Peyer's patch (tissue), 4 donors: ENCODE measurements around the gene DBNDD1. TPM values are rescaled to one million over a fixed set of nuclear protein-coding genes. Genes with fewer than 3 reads are reported as not detected.
A peak's percentile ranks its signal among the peaks of the same experiment; 100 is the strongest.

Experiments
- DNase-seq, 3 donors: peaks; one replicate each; pipeline ENCODE4 v3.0.0-alpha.2; 2017 to 2019
- H3K27ac ChIP-seq, 4 donors: fragments of 200-600 bp; sonication (generic); one replicate each; pipeline ENCODE4 v1.5.1; 2016 to 2019
- H3K27me3 ChIP-seq, 2 donors: fragments of 200-600 bp; sonication (generic); one replicate each; pipeline ENCODE4 v1.5.1; 2019
- H3K36me3 ChIP-seq, 3 donors: fragments of 200-600 bp; sonication (generic); one replicate each; pipeline ENCODE4 v1.5.1; 2016 to 2019
- H3K4me1 ChIP-seq, 4 donors: fragments of 200-600 bp; sonication (generic); one replicate each; pipeline ENCODE4 v1.5.1; 2016 to 2019
- H3K4me3 ChIP-seq, 4 donors: fragments of 200-600 bp; sonication (generic); 1 replicate in 3 of 4; 2 replicates in 1 of 4; pipeline ENCODE4 v1.5.1; 2016 to 2019; ENCODE audit warnings: mild to moderate bottlenecking in 1 of 4
- H3K9me3 ChIP-seq, 4 donors: fragments of 200-600 bp; sonication (generic); one replicate each; pipeline ENCODE4 v1.5.1; 2016 to 2019; ENCODE audit warnings: mild to moderate bottlenecking in 1 of 4
- POLR2A ChIP-seq, 2 donors: fragments of 450-650 bp; IDR thresholded peaks; one replicate each; pipeline ENCODE4 v1.5.1; 2017; ENCODE audit warnings: antibody characterized with exemption in 2 of 2, mild to moderate bottlenecking in 2 of 2, moderate library complexity in 2 of 2
- total RNA-seq, 4 donors: library from RNA; depleted of rRNA; stranded (reverse); fragments of >200 nt; gene quantifications; one replicate each; pipeline ENCODE4 v1.1.0, GENCODE V29; 2016
- TF ChIP-seq, protein P1 (sequence below), 6 experiments: fragments of 450-650 bp in 4 of 6; fragments of 200-600 bp in 2 of 6; sonication (generic) in 1 of 6; IDR thresholded peaks; one replicate each; pipeline ENCODE4 v1.5.1; 2017 to 2019; ENCODE audit warnings: antibody characterized with exemption in 6 of 6, mild to moderate bottlenecking in 3 of 6, moderate library complexity in 1 of 6

The DBNDD1 gene
- total RNA-seq, 4 donors from 2014 or later, result 1.9 to 12.3 (median 6.1) TPM

DNA sequence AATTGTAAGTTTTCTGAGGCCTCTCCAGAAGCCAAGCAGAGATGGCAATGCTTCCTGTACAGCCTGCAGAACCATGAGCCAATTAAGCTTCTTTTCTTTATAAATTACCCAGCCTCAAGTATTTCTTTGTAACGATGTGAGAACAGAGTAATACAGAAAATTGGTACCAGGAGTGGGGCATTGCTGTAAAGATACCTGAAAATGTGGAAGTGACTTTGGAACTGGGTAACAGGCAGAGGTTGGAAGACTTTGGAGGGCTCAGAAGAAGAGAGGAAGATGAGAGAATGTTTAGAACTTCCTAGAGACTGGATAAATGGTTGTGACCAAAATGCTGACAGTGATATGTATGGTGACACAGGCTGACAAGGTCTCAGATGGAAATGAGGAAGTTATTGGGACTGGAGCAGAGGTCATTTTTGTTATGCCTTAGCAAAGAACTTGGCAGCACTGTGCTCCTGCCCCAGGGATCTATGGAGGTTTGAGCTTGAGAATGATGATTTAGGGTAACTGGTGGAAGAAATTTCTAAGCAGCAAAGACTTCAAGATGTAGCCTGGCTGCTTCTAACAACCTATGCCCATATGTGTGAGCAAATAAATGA is 34.7 kb upstream of the DBNDD1 start:
- no peaks in the 10 kb centered on the region for H3K36me3 ChIP-seq
- H3K9me3 ChIP-seq, result peaks cover 0 to 11% (median 4%) of the 10 kb centered on the region in 4 donors
- TF ChIP-seq, protein P1, sequence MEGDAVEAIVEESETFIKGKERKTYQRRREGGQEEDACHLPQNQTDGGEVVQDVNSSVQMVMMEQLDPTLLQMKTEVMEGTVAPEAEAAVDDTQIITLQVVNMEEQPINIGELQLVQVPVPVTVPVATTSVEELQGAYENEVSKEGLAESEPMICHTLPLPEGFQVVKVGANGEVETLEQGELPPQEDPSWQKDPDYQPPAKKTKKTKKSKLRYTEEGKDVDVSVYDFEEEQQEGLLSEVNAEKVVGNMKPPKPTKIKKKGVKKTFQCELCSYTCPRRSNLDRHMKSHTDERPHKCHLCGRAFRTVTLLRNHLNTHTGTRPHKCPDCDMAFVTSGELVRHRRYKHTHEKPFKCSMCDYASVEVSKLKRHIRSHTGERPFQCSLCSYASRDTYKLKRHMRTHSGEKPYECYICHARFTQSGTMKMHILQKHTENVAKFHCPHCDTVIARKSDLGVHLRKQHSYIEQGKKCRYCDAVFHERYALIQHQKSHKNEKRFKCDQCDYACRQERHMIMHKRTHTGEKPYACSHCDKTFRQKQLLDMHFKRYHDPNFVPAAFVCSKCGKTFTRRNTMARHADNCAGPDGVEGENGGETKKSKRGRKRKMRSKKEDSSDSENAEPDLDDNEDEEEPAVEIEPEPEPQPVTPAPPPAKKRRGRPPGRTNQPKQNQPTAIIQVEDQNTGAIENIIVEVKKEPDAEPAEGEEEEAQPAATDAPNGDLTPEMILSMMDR (IDR thresholded peaks at IDR 0.05), result no peak
- TF ChIP-seq POLR2A (IDR thresholded peaks at IDR 0.05), result no peak
- no peaks in the 10 kb centered on the region for H3K4me1 ChIP-seq
- DNase-seq, result no peak
- no peaks in the 10 kb centered on the region for H3K27me3 ChIP-seq
- H3K27ac ChIP-seq, result no peak overlapping the region
- H3K4me3 ChIP-seq, result no peak overlapping the region

DNA sequence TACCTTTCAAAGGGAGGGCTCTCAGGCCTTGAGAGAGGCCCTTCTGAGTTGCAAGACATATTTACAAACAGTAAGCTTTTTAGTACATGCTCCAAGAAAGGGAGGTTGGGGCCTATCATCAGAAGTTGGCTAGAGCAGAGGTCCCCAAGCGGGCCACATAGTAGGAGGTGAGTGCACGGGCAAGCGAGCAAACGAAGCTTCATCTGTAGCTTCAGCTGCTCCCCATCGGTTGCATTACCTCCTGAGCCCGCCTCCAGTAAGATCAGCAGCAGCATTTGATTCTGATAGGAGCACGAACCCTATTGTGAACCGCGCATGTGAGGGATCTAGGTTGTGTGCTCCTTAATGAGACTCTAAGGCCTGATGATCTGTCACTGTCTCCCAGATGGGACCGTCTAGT is 31.7 kb upstream of the DBNDD1 start:
- no peaks in the 10 kb centered on the region for H3K36me3 ChIP-seq
- H3K27ac ChIP-seq, result no peak overlapping the region
- no peaks in the 10 kb centered on the region for H3K27me3 ChIP-seq
- TF ChIP-seq POLR2A (IDR thresholded peaks at IDR 0.05), result no peak
- TF ChIP-seq, protein P1 (IDR thresholded peaks at IDR 0.05), result no peak
- no peak for DNase-seq
- peaks cover 0 to 11% (median 4%) of the 10 kb centered on the region in 4 donors for H3K9me3 ChIP-seq
- no peak overlapping the region for H3K4me3 ChIP-seq
- peaks cover 0 to 14% (median 8%) of the 10 kb centered on the region in 4 donors for H3K4me1 ChIP-seq

DNA sequence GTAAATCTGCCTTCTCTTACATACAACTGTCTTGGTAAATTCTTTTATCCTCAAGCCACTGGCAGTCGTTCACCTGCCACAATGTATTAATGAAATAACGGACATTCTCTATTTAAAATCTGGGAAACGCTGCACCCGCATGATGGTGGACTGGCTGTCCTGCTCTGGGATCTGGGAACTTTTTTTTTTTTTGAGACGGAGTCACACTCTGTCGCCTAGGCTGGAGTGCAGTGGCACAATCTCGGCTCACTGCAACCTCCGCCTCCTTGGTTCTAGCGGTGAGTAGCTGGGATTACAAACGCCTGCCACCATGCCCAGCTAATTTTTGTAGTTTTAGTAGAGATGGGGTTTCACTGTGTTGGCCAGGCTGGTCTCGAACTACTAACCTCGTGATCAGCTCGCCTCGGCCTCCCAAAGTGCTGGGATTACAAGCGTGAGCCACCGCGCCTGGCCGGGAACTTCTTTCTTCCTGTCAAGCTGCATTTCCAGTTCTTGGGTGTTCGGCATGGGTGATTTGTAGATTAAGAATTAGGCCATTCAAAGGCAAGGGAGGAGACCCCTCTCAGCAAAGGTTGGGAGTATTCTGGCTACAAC is 29.6 kb upstream of the DBNDD1 start:
- Histone ChIP-seq H3K27me3 (no peaks in the 10 kb centered on the region), H3K27ac (no peak overlapping the region), H3K4me1 (peaks cover 0 to 16% (median 8%) of the 10 kb centered on the region in 4 donors), H3K36me3 (no peaks in the 10 kb centered on the region), H3K4me3 (no peak overlapping the region), H3K9me3 (peaks cover 0 to under 1% (median 0%) of the 10 kb centered on the region in 4 donors)
- TF ChIP-seq, protein P1 (IDR thresholded peaks at IDR 0.05), result no peak
- DNase-seq, result no peak

DNA sequence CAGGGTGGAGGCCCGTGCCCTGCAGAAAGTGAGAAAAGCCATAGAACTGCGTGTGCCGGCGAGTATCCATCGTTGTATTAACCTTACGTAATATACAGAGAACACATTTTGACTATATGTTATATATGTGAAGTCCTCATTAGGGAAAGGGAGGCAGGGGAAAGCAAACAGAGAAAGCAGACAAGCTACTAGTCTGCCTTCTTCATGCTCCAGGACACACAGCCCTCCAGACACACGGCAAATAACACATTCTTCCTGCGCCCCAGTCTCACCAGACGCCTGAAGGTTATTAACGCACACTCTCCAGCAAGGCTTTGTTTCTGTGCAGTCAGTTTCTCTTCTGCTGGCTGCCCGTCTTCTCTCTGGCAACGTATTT is 29.1 kb upstream of the DBNDD1 start:
- Histone ChIP-seq H3K27me3 (no peaks in the 10 kb centered on the region), H3K4me3 (no peak overlapping the region), H3K36me3 (no peaks in the 10 kb centered on the region), H3K27ac (no peak overlapping the region), H3K4me1 (peaks cover 0 to 20% (median 8%) of the 10 kb centered on the region in 4 donors), H3K9me3 (no peaks in the 10 kb centered on the region)
- DNase-seq, result peak in 1 of 3 donors; percentile 17
- TF ChIP-seq, protein P1 (IDR thresholded peaks at IDR 0.05), result no peak
- no peak for TF ChIP-seq POLR2A (IDR thresholded peaks at IDR 0.05)

DNA sequence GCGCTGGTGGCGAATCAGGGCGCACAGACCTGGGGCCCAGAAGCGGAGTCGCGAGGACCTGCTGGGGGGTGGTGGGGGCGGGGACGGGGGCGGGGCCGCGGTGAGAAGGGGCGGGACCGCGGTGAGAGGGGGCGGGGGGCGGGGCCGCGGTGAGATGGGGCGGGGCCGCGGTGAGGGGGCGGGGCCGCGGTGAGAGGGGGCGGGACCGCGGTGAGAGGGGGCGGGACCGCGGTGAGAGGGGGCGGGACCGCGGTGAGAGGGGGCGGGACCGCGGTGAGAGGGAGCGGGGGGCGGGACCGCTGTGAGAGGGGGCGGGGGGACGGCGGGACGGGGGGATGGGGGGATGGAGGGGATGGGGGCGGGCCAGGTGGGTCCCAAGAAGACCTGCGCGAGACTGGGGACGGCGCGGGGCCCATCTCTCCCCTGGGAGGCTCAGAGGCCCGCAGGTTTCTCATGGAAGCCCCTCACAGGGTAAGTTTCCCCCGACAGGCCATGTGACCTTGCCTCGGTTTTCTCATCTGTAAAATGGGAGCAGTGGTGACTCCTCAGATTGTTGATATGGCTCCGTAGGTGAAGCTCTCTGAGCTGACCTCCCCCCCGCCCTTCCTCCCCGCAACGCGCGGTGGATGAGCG is 28.6 kb upstream of the DBNDD1 start:
- TF ChIP-seq, protein P1 (IDR thresholded peaks at IDR 0.05), result no peak
- no peak for TF ChIP-seq POLR2A (IDR thresholded peaks at IDR 0.05)
- peak overlapping the region in 1 of 4 donors; percentile 50 for H3K27ac ChIP-seq
- no peaks in the 10 kb centered on the region for H3K27me3 ChIP-seq
- peaks cover 0 to 20% (median 8%) of the 10 kb centered on the region in 4 donors for H3K4me1 ChIP-seq
- DNase-seq, result peak in 1 of 3 donors; percentile 45
- no peaks in the 10 kb centered on the region for H3K36me3 ChIP-seq
- H3K4me3 ChIP-seq, result peak overlapping the region; percentile 11 to 50 (median 36)
- no peaks in the 10 kb centered on the region for H3K9me3 ChIP-seq
